SK-N-SH treated with all-trans-retinoic acid at 6 μM for 48 hours (cell line): ENCODE results near the gene TTC36.

Experiments
- ARNTL ChIP-seq: fragments of 450-650 bp; formaldehyde crosslinking; IDR thresholded peaks from 2 replicates; pipeline ENCODE4 v1.5.0; 2020; ENCODE audit warnings: low read depth, mild to moderate bottlenecking, moderate library complexity, borderline replicate concordance
- BACH2 ChIP-seq: fragments of 250-450 bp; sonication (Bioruptor Pico); IDR thresholded peaks from 2 replicates; pipeline ENCODE4 v1.9.0; 2021; ENCODE audit warnings: mild to moderate bottlenecking, borderline replicate concordance
- CSDC2 ChIP-seq: fragments of 250-450 bp; sonication (Bioruptor Pico); IDR thresholded peaks from 2 replicates; pipeline ENCODE4 v1.5.0; 2020; ENCODE audit warnings: mild to moderate bottlenecking, moderate library complexity
- RARB ChIP-seq: fragments of 250-450 bp; sonication (Bioruptor Pico); IDR thresholded peaks from 2 replicates; pipeline ENCODE4 v1.8.0; 2021; ENCODE audit warnings: mild to moderate bottlenecking, moderate library complexity
- SNAI2 ChIP-seq: fragments of 250-450 bp; sonication (Bioruptor Pico); IDR thresholded peaks from 2 replicates; pipeline ENCODE4 v1.5.0; 2020; ENCODE audit warnings: mild to moderate bottlenecking, moderate library complexity
- TOX ChIP-seq: fragments of 250-450 bp; sonication (Bioruptor Pico); IDR thresholded peaks from 2 replicates; pipeline ENCODE4 v1.8.0; 2021; ENCODE audit warnings: mild to moderate bottlenecking, moderate library complexity, borderline replicate concordance
- ZNF8 ChIP-seq: fragments of 450-650 bp; formaldehyde crosslinking; IDR thresholded peaks from 2 replicates; pipeline ENCODE4 v1.5.0; 2020; ENCODE audit warnings: mild to moderate bottlenecking, moderate library complexity
- TF ChIP-seq, protein P1 (sequence below): fragments of 250-450 bp; sonication (Bioruptor Pico); IDR thresholded peaks from 2 replicates; pipeline ENCODE4 v1.8.0; 2020; ENCODE audit warnings: mild to moderate bottlenecking, moderate library complexity, borderline replicate concordance
- TF ChIP-seq, protein P2 (sequence below): fragments of 250-450 bp; sonication (Bioruptor Pico); IDR thresholded peaks from 2 replicates; pipeline ENCODE4 v1.5.1; 2020; ENCODE audit warnings: low read depth, mild to moderate bottlenecking, moderate library complexity

DNA sequence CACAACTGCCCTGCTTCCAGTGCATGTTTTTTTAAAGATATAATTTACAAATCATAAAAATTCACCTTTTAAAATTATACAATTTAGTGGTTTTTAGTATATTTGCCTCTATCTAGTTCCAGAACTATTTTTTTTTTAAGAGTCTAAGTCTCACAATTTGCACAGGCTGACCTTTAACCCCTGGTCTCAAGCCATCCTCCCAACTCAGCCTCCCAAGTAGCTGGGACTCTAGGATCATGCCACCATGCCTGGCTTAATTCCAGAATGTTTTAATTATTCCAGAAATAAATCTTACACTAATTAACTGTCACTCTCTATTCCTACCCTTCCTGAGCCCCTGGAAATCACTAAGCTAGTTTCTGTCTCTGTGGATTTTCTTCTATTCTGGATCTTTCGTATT lies 43.5 kb downstream of the TTC36 start:
- TF ChIP-seq ZNF8 (CRISPR knock-in tag) (no peak), CSDC2 (CRISPR knock-in tag) (no peak), RARB (CRISPR knock-in tag) (no peak), BACH2 (CRISPR knock-in tag) (no peak), SNAI2 (CRISPR knock-in tag) (no peak), ARNTL (no peak), TOX (no peak)
- TF ChIP-seq, protein P1, sequence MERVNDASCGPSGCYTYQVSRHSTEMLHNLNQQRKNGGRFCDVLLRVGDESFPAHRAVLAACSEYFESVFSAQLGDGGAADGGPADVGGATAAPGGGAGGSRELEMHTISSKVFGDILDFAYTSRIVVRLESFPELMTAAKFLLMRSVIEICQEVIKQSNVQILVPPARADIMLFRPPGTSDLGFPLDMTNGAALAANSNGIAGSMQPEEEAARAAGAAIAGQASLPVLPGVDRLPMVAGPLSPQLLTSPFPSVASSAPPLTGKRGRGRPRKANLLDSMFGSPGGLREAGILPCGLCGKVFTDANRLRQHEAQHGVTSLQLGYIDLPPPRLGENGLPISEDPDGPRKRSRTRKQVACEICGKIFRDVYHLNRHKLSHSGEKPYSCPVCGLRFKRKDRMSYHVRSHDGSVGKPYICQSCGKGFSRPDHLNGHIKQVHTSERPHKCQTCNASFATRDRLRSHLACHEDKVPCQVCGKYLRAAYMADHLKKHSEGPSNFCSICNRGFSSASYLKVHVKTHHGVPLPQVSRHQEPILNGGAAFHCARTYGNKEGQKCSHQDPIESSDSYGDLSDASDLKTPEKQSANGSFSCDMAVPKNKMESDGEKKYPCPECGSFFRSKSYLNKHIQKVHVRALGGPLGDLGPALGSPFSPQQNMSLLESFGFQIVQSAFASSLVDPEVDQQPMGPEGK, result no peak
- TF ChIP-seq, protein P2, sequence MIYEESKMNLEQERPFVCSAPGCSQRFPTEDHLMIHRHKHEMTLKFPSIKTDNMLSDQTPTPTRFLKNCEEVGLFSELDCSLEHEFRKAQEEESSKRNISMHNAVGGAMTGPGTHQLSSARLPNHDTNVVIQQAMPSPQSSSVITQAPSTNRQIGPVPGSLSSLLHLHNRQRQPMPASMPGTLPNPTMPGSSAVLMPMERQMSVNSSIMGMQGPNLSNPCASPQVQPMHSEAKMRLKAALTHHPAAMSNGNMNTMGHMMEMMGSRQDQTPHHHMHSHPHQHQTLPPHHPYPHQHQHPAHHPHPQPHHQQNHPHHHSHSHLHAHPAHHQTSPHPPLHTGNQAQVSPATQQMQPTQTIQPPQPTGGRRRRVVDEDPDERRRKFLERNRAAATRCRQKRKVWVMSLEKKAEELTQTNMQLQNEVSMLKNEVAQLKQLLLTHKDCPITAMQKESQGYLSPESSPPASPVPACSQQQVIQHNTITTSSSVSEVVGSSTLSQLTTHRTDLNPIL, result no peak
